Measurements from ENCODE around the gene CFAP54. TPM values are rescaled to one million over a fixed set of nuclear protein-coding genes. Genes with fewer than 3 reads are reported as not detected.

CFAP54 gene
- total and polyA plus RNA-seq, 3 experiments from 2014 or later, result 0.08 to 0.88 (median 0.66) TPM

GRCh38 chr12:96770219-96771102, 281.1 kb downstream of the CFAP54 start:
- H3K27me3 Mint-ChIP-seq, result peaks cover 4 to 20% of the 10 kb centered on the region in 2 donors

DNA sequence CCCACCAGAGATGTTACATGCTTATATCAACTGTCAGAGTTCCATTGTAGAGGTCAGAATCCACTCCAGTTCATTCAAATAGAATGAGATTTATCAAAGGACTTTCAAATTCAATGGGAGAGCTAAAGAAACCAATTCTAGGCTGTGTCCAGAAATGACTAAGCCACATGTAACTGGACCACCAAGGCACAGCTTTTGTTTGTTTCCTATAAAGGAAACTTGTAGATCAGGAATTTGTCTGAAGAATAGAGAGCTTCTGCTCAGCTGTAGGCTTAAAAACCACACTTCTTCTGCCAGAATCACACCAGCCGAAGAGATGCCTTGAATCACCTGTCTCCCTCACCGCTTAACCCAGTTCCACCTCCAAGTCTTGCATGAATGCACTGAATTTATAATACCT, 283.7 kb downstream of the CFAP54 start:
- H3K36me3 ChIP-seq (ENCODE audit: insufficient read depth, low read length), result no peaks in the 10 kb centered on the region
- no peak overlapping the region for H3K27ac ChIP-seq (ENCODE audit: low read depth, low read length)
- H3K4me1 ChIP-seq (ENCODE audit: insufficient read depth, low read length), result no peaks in the 10 kb centered on the region
- H3K27me3 Mint-ChIP-seq, result peaks cover 7 to 10% of the 10 kb centered on the region in 2 donors
- POLR2A ChIA-PET, result no interaction called here
- H3K4me3 Mint-ChIP-seq, result no peak overlapping the region
- no peaks in the 10 kb centered on the region for H3K36me3 Mint-ChIP-seq
- H3K4me1 Mint-ChIP-seq, result no peaks in the 10 kb centered on the region
- peaks cover 0 to 3% (median 0%) of the 10 kb centered on the region in 5 donors for H3K9me3 Mint-ChIP-seq
- H3K27ac Mint-ChIP-seq, result no peak overlapping the region
- no peaks in the 10 kb centered on the region for H3K27me3 ChIP-seq (ENCODE audit: insufficient read depth, low read length, poor library complexity, severe bottlenecking)
- DNase-seq, result no peak
- H3K9me3 ChIP-seq (ENCODE audit: low read length), result no peaks in the 10 kb centered on the region
- CTCF ChIA-PET, result no interaction called here
- H3K4me3 ChIP-seq (ENCODE audit: low read length), result no peak overlapping the region

More at GRCh38 chr12:96770219-96771102, 281.1 kb downstream of the CFAP54 start:
- Histone ChIP-seq H3K4me1 (ENCODE audit: insufficient read depth, low read length) (no peaks in the 10 kb centered on the region), H3K4me3 (ENCODE audit: low read length) (no peak overlapping the region), H3K27ac (ENCODE audit: low read depth, low read length) (no peak overlapping the region), H3K36me3 (ENCODE audit: insufficient read depth, low read length) (no peaks in the 10 kb centered on the region), H3K9me3 (ENCODE audit: low read length) (no peaks in the 10 kb centered on the region), H3K27me3 (ENCODE audit: insufficient read depth, low read length, poor library complexity, severe bottlenecking) (no peaks in the 10 kb centered on the region)
- no peak overlapping the region for H3K4me3 Mint-ChIP-seq
- no peak overlapping the region for H3K27ac Mint-ChIP-seq
- ChIA-PET POLR2A (no interaction called here), CTCF (interaction anchor here (0.5 kb wide), 1 partner anchor 1636 kb away, joined by 3 read pairs; no protein-coding TSS in a partner anchor)
- H3K4me1 Mint-ChIP-seq, result no peaks in the 10 kb centered on the region
- no peak for DNase-seq
- H3K36me3 Mint-ChIP-seq, result peaks cover 0 to 4% (median 0%) of the 10 kb centered on the region in 3 donors
- H3K9me3 Mint-ChIP-seq, result peaks cover 0 to 3% (median 0%) of the 10 kb centered on the region in 5 donors

DNA sequence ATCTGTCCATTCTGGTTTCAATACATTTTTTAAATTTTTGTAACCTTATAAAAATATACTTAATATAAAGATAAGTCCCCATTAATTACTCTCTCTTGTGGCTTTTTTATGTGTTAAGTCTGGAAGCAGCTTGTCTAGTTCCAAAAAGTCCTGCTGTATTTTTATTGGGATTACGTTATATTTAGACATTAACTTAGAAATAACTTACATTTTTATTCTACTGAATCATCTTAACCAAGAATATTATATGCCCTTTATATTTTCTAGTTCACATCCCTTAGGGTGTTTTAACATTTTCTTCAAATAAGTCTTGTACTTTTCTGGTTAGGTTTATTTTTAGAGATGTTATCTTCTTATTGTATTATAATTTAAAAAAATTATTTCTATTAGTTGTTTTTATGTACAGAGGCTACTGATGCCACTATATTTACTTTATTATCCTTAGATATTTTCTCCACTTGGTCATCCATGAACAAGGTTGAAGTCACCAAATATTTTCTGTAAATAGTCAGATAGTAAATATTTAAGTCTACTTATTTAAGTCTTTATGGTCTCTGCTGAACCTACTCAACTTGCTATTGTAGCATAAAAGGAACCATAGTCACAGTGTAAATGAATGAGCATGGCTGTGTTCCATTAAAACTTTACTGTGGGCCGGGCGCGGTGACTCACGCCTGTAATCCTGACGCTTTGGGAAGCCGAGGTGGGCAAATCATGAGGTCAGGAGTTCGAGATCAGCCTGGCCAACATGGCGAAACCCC, 285.3 kb downstream of the CFAP54 start:
- Histone ChIP-seq H3K36me3 (ENCODE audit: insufficient read depth, low read length) (no peaks in the 10 kb centered on the region), H3K27me3 (ENCODE audit: insufficient read depth, low read length, poor library complexity, severe bottlenecking) (no peaks in the 10 kb centered on the region), H3K4me1 (ENCODE audit: insufficient read depth, low read length) (no peaks in the 10 kb centered on the region), H3K27ac (ENCODE audit: low read depth, low read length) (no peak overlapping the region), H3K4me3 (ENCODE audit: low read length) (no peak overlapping the region), H3K9me3 (ENCODE audit: low read length) (no peaks in the 10 kb centered on the region)
- no peak overlapping the region for H3K27ac Mint-ChIP-seq
- H3K4me3 Mint-ChIP-seq, result no peak overlapping the region
- ChIA-PET POLR2A (no interaction called here), CTCF (no interaction called here)
- no peaks in the 10 kb centered on the region for H3K4me1 Mint-ChIP-seq
- no peaks in the 10 kb centered on the region for H3K36me3 Mint-ChIP-seq
- no peak for DNase-seq
- peaks cover 6 to 8% of the 10 kb centered on the region in 2 donors for H3K27me3 Mint-ChIP-seq
- H3K9me3 Mint-ChIP-seq, result peaks cover 0 to 3% (median 0%) of the 10 kb centered on the region in 5 donors

DNA sequence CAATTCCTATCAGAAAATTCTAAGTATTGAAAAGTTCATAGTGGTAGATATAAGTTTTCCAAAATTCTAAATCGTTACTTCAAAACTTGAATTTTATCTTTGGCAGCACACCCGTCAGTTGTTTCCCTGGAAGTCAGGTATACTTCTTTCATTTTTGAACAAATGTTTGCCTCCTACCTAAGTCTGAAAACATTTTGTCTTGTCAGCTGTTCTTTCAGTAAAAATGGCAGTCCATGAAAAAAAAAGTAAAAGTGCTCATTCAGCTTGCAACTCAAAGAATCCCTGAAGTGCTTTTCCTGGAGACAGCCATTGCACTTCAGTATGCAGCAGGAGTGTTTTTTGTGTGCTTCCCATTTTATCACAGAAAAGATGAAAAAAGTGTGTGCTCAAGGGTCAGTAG, 287.5 kb downstream of the CFAP54 start:
- peaks cover 0 to 3% (median 0%) of the 10 kb centered on the region in 5 donors for H3K9me3 Mint-ChIP-seq
- Histone ChIP-seq H3K4me1 (ENCODE audit: insufficient read depth, low read length) (no peaks in the 10 kb centered on the region), H3K4me3 (ENCODE audit: low read length) (no peak overlapping the region), H3K27ac (ENCODE audit: low read depth, low read length) (no peak overlapping the region), H3K27me3 (ENCODE audit: insufficient read depth, low read length, poor library complexity, severe bottlenecking) (no peaks in the 10 kb centered on the region), H3K36me3 (ENCODE audit: insufficient read depth, low read length) (no peaks in the 10 kb centered on the region), H3K9me3 (ENCODE audit: low read length) (no peaks in the 10 kb centered on the region)
- H3K36me3 Mint-ChIP-seq, result no peaks in the 10 kb centered on the region
- peaks cover 6 to 8% of the 10 kb centered on the region in 2 donors for H3K27me3 Mint-ChIP-seq
- no peak for DNase-seq
- no peak overlapping the region for H3K27ac Mint-ChIP-seq
- CTCF ChIA-PET, result no interaction called here
- no peak overlapping the region for H3K4me3 Mint-ChIP-seq
- POLR2A ChIA-PET, result no interaction called here
- H3K4me1 Mint-ChIP-seq, result no peaks in the 10 kb centered on the region

GRCh38 chr12:96780330-96780729, 291.0 kb downstream of the CFAP54 start:
- CTCF ChIA-PET, result no interaction called here
- POLR2A ChIA-PET, result no interaction called here
- H3K27me3 Mint-ChIP-seq, result peaks cover 3 to 6% of the 10 kb centered on the region in 2 donors

GRCh38 chr12:96786791-96787190, 297.4 kb downstream of the CFAP54 start:
- Mint-ChIP-seq H3K27me3 (no peaks in the 10 kb centered on the region), H3K4me1 (no peaks in the 10 kb centered on the region), H3K9me3 (no peaks in the 10 kb centered on the region), H3K27ac (no peak overlapping the region), H3K36me3 (no peaks in the 10 kb centered on the region), H3K4me3 (no peak overlapping the region)
- H3K27ac ChIP-seq (ENCODE audit: low read depth, low read length), result no peak overlapping the region
- CTCF ChIA-PET, result no interaction called here
- H3K27me3 ChIP-seq (ENCODE audit: insufficient read depth, low read length, poor library complexity, severe bottlenecking), result no peaks in the 10 kb centered on the region
- DNase-seq, result no peak
- POLR2A ChIA-PET, result no interaction called here
- no peaks in the 10 kb centered on the region for H3K36me3 ChIP-seq (ENCODE audit: insufficient read depth, low read length)
- no peaks in the 10 kb centered on the region for H3K4me1 ChIP-seq (ENCODE audit: insufficient read depth, low read length)
- no peak overlapping the region for H3K4me3 ChIP-seq (ENCODE audit: low read length)
- no peaks in the 10 kb centered on the region for H3K9me3 ChIP-seq (ENCODE audit: low read length)

More at GRCh38 chr12:96780330-96780729, 291.0 kb downstream of the CFAP54 start:
- H3K4me3 ChIP-seq (ENCODE audit: low read length), result no peak overlapping the region
- H3K9me3 Mint-ChIP-seq, result no peaks in the 10 kb centered on the region
- H3K27ac Mint-ChIP-seq, result no peak overlapping the region
- H3K4me3 Mint-ChIP-seq, result no peak overlapping the region
- no peak overlapping the region for H3K27ac ChIP-seq (ENCODE audit: low read depth, low read length)
- no peaks in the 10 kb centered on the region for H3K4me1 ChIP-seq (ENCODE audit: insufficient read depth, low read length)
- H3K4me1 Mint-ChIP-seq, result no peaks in the 10 kb centered on the region
- no peak for DNase-seq
- no peaks in the 10 kb centered on the region for H3K36me3 Mint-ChIP-seq
- no peaks in the 10 kb centered on the region for H3K9me3 ChIP-seq (ENCODE audit: low read length)
- H3K36me3 ChIP-seq (ENCODE audit: insufficient read depth, low read length), result no peaks in the 10 kb centered on the region
- H3K27me3 ChIP-seq (ENCODE audit: insufficient read depth, low read length, poor library complexity, severe bottlenecking), result no peaks in the 10 kb centered on the region

DNA sequence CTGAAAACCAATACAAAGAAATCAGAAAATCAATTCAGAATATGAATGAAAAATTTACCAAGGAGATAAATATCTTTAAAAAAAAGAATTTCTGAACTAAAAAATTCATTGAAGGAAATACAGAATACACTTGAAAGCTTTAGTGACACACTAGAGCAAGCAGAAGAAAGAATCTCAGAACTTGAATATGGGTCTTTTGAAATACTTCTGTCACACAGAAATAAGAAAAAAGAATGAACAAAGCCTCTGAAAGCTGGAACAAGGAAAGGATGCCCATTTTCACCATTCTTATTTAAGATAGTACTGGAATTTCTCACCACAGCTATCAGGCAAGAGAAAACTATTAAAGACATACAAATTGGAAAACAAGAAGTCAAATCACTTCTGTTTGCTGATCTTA, 314.6 kb downstream of the CFAP54 start:
- Histone ChIP-seq H3K4me1 (ENCODE audit: insufficient read depth, low read length) (no peaks in the 10 kb centered on the region), H3K4me3 (ENCODE audit: low read length) (no peak overlapping the region), H3K36me3 (ENCODE audit: insufficient read depth, low read length) (no peaks in the 10 kb centered on the region), H3K27me3 (ENCODE audit: insufficient read depth, low read length, poor library complexity, severe bottlenecking) (no peaks in the 10 kb centered on the region), H3K27ac (ENCODE audit: low read depth, low read length) (no peak overlapping the region), H3K9me3 (ENCODE audit: low read length) (peaks cover 4% of the 10 kb centered on the region)
- POLR2A ChIA-PET, result no interaction called here
- peaks cover 9 to 20% of the 10 kb centered on the region in 2 donors for H3K27me3 Mint-ChIP-seq
- no peak overlapping the region for H3K27ac Mint-ChIP-seq
- no peak overlapping the region for H3K4me3 Mint-ChIP-seq
- DNase-seq, result no peak
- CTCF ChIA-PET, result no interaction called here
- no peaks in the 10 kb centered on the region for H3K36me3 Mint-ChIP-seq
- no peaks in the 10 kb centered on the region for H3K4me1 Mint-ChIP-seq
- peaks cover 20 to 24% (median 22%) of the 10 kb centered on the region in 5 donors for H3K9me3 Mint-ChIP-seq

DNA sequence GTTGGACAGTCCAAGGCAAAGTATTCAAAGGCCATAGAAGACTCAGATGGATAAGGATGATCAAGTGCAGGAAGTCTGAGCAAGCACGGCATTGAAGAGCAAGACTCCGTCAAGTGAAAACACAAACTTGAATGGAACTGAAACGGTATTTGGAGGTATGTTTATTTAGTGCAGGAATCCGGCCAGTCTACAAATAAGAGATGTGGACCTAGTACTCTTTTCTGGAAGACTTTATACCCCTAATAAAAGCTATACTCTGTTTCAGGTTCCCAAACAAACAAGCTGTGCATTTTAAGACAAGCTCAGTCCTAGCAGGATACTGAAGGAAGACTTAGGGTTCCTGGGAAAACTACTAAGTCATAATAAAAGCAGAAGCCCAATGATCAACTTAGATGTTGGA, 316.9 kb downstream of the CFAP54 start:
- Mint-ChIP-seq H3K36me3 (no peaks in the 10 kb centered on the region), H3K9me3 (peaks cover 20 to 30% (median 22%) of the 10 kb centered on the region in 5 donors), H3K4me3 (no peak overlapping the region), H3K27me3 (peaks cover 3 to 5% of the 10 kb centered on the region in 2 donors), H3K4me1 (no peaks in the 10 kb centered on the region), H3K27ac (no peak overlapping the region)
- no peaks in the 10 kb centered on the region for H3K36me3 ChIP-seq (ENCODE audit: insufficient read depth, low read length)
- CTCF ChIA-PET, result no interaction called here
- H3K9me3 ChIP-seq (ENCODE audit: low read length), result peaks cover 4% of the 10 kb centered on the region
- no peak for DNase-seq
- H3K4me3 ChIP-seq (ENCODE audit: low read length), result no peak overlapping the region
- H3K4me1 ChIP-seq (ENCODE audit: insufficient read depth, low read length), result no peaks in the 10 kb centered on the region
- POLR2A ChIA-PET, result no interaction called here
- H3K27ac ChIP-seq (ENCODE audit: low read depth, low read length), result no peak overlapping the region
- no peaks in the 10 kb centered on the region for H3K27me3 ChIP-seq (ENCODE audit: insufficient read depth, low read length, poor library complexity, severe bottlenecking)

All from CD8-positive, alpha-beta memory T cell (primary cell).